Ishikawa (cell line): Measurements from ENCODE around the gene CRYGA.

Experiments
- CEBPB ChIP-seq: IDR thresholded peaks from 2 replicates; pipeline ENCODE4 v1.6.1; 2012
- CREB1 ChIP-seq: IDR thresholded peaks from 2 replicates; pipeline ENCODE4 v1.6.1; 2012; ENCODE audit warnings: low read depth
- EGR1 ChIP-seq: IDR thresholded peaks from 2 replicates; pipeline ENCODE4 v1.6.1; 2012
- EP300 ChIP-seq: IDR thresholded peaks from 2 replicates; pipeline ENCODE4 v1.6.1; 2012; ENCODE audit warnings: borderline replicate concordance
- FOXM1 ChIP-seq: IDR thresholded peaks from 2 replicates; pipeline ENCODE4 v1.6.1; 2012; ENCODE audit warnings: low read depth, borderline replicate concordance
- NFIC ChIP-seq: IDR thresholded peaks from 2 replicates; pipeline ENCODE4 v1.6.1; 2012
- RAD21 ChIP-seq: IDR thresholded peaks from 2 replicates; pipeline ENCODE4 v1.6.1; 2012; ENCODE audit warnings: low read depth
- TAF1 ChIP-seq: IDR thresholded peaks from 2 replicates; pipeline ENCODE4 v1.6.1; 2012; ENCODE audit warnings: low read depth, mild to moderate bottlenecking
- TCF12 ChIP-seq: IDR thresholded peaks from 2 replicates; pipeline ENCODE4 v1.6.1; 2012; ENCODE audit warnings: low read depth
- TEAD4 ChIP-seq: IDR thresholded peaks from 2 replicates; pipeline ENCODE4 v1.6.1; 2012
- USF1 ChIP-seq: IDR thresholded peaks from 2 replicates; pipeline ENCODE4 v1.6.1; 2012
- YY1 ChIP-seq: IDR thresholded peaks from 2 replicates; pipeline ENCODE4 v1.6.1; 2012; ENCODE audit warnings: low read depth
- ZBTB7A ChIP-seq: IDR thresholded peaks from 2 replicates; pipeline ENCODE4 v1.6.1; 2012; ENCODE audit warnings: low read depth
- TF ChIP-seq, protein P1 (sequence below): IDR thresholded peaks from 2 replicates; pipeline ENCODE4 v1.6.1; 2012
- TF ChIP-seq, protein P2 (sequence below): IDR thresholded peaks from 2 replicates; pipeline ENCODE4 v1.6.1; 2012; ENCODE audit warnings: low read depth, mild to moderate bottlenecking

The CRYGA gene

DNA sequence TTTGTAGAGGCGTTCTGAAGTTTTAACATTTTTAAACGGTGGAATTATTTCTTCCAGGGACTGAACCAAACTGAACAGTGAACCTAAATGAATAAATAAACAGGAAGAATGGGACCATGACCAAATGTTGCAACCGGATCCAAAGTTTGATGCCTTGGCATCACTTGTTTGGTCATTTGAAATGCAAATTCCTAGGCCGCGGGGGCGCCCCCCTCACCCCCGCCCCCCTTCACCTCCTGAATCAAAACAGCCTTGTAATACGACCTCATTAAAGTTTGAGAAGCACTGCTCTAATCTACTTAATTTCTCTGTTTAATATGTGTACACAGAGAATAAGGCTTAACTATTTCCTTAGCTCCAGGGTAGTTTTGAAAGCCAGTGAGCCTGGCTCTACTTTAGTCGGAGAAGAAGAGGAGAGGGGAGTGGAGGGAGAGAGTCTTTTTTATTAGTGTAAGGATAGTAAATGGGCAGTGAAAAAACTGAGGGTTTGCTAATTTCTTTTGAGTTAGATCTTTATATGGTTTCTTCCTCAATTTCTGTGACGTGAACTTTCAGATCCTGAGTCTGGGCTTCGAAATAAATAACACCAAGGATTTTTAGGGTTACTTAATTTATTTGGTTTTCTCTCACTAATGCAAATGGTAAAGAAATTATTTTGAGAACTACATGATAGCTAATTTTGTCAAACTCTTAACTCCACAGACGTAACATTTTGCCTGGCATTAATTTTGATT is 20.8 kb upstream of the CRYGA start:
- TF ChIP-seq, protein P1, sequence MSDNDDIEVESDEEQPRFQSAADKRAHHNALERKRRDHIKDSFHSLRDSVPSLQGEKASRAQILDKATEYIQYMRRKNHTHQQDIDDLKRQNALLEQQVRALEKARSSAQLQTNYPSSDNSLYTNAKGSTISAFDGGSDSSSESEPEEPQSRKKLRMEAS = no peak
- no peak for TF ChIP-seq TCF12
- TF ChIP-seq EP300 = no peak
- TF ChIP-seq, protein P2, sequence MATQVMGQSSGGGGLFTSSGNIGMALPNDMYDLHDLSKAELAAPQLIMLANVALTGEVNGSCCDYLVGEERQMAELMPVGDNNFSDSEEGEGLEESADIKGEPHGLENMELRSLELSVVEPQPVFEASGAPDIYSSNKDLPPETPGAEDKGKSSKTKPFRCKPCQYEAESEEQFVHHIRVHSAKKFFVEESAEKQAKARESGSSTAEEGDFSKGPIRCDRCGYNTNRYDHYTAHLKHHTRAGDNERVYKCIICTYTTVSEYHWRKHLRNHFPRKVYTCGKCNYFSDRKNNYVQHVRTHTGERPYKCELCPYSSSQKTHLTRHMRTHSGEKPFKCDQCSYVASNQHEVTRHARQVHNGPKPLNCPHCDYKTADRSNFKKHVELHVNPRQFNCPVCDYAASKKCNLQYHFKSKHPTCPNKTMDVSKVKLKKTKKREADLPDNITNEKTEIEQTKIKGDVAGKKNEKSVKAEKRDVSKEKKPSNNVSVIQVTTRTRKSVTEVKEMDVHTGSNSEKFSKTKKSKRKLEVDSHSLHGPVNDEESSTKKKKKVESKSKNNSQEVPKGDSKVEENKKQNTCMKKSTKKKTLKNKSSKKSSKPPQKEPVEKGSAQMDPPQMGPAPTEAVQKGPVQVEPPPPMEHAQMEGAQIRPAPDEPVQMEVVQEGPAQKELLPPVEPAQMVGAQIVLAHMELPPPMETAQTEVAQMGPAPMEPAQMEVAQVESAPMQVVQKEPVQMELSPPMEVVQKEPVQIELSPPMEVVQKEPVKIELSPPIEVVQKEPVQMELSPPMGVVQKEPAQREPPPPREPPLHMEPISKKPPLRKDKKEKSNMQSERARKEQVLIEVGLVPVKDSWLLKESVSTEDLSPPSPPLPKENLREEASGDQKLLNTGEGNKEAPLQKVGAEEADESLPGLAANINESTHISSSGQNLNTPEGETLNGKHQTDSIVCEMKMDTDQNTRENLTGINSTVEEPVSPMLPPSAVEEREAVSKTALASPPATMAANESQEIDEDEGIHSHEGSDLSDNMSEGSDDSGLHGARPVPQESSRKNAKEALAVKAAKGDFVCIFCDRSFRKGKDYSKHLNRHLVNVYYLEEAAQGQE = no peak
- no peak for TF ChIP-seq TEAD4
- no peak for TF ChIP-seq RAD21
- TF ChIP-seq USF1 = no peak
- TF ChIP-seq FOXM1 = no peak
- no peak for TF ChIP-seq CEBPB
- TF ChIP-seq YY1 = no peak
- no peak for TF ChIP-seq CREB1
- TF ChIP-seq NFIC = no peak
- TF ChIP-seq EGR1 = no peak
- no peak for TF ChIP-seq TAF1
- TF ChIP-seq ZBTB7A = no peak

DNA sequence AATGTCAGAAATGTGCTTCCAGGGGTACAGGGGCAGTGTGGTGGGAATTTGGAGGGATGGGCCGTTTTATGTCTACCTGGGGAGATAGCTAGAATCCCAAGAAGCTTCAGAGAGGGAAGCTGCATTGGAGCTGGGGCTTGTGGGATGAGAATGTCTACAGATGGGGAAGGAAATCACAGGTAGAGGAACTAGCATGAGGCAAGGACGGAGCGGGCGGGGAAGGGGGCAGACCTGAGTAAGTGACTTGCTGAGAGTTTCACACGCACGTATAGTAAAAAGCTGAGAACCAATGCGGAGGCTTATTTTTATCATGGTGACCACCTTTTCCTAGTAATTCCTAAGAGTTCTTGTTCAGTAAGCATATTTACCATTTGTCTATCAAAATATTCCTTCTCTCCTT is 20.1 kb upstream of the CRYGA start:
- TF ChIP-seq FOXM1 (no peak), EGR1 (no peak), USF1 (no peak), YY1 (no peak), TEAD4 (no peak), TAF1 (no peak), ZBTB7A (no peak), EP300 (no peak), RAD21 (no peak)

DNA sequence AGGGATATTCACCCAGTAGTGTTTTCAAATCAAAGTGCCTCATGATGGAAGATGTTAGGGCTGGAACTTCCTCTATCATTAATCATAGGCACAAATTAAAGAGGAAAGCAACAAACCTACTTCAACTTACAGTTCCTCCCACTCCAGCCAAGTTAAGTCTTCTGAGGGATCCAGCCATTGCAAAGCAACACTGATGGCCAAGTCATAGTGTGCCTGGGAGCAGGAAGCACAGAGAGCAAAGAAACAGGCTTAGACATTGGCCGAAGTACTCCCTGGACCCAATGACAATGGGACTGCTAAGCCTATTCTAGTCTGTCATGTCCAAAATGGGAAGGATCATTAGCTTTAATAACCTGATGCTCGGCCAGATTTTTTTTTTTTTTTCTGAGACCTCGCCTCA is 19.4 kb upstream of the CRYGA start:
- TF ChIP-seq EP300 (no peak), TAF1 (no peak), TEAD4 (no peak), YY1 (no peak), USF1 (no peak), EGR1 (no peak), FOXM1 (no peak), ZBTB7A (no peak), TCF12 (no peak), CEBPB (no peak), CREB1 (no peak), NFIC (no peak), RAD21 (no peak)
- TF ChIP-seq, protein P1 = no peak
- TF ChIP-seq, protein P2 = no peak

GRCh38 chr2:208179028-208179609 is 15.7 kb upstream of the CRYGA start:
- no peak for TF ChIP-seq EP300

- no peak for TF ChIP-seq EP300
- TF ChIP-seq, protein P1 = no peak
- no peak for TF ChIP-seq RAD21
- TF ChIP-seq CEBPB = no peak
- TF ChIP-seq TAF1 = no peak
- no peak for TF ChIP-seq NFIC
- TF ChIP-seq TCF12 = no peak
- TF ChIP-seq TEAD4 = no peak
- TF ChIP-seq YY1 = no peak
- no peak for TF ChIP-seq USF1
- no peak for TF ChIP-seq FOXM1
- TF ChIP-seq, protein P2 = no peak
- no peak for TF ChIP-seq ZBTB7A
- TF ChIP-seq EGR1 = no peak
- no peak for TF ChIP-seq CREB1
These were observed 12.4 kb upstream of the CRYGA start for GRCh38 chr2:208175840-208176153.
